Vagina (tissue), 2 donors: ENCODE measurements around the gene CBX7. TPM values are rescaled to one million over a fixed set of nuclear protein-coding genes. Genes with fewer than 3 reads are reported as not detected.
A peak's percentile ranks its signal among the peaks of the same experiment; 100 is the strongest.

ENCODE experiments used
- DNase-seq, 2 donors: peaks; one replicate each; pipeline ENCODE4 v3.0.0-alpha.2; 2017; ENCODE audit errors: extremely low spot score in 2 of 2
- H3K27ac ChIP-seq: fragments of 200-600 bp; sonication (generic); one replicate; pipeline ENCODE4 v1.5.1; 2019
- H3K27me3 ChIP-seq: fragments of 200-600 bp; sonication (generic); one replicate; pipeline ENCODE4 v1.5.1; 2019
- H3K36me3 ChIP-seq, 2 donors: fragments of 200-600 bp; sonication (generic); one replicate each; pipeline ENCODE4 v1.5.1; 2017 to 2019
- H3K4me1 ChIP-seq: fragments of 200-600 bp; sonication (generic); one replicate; pipeline ENCODE4 v1.5.1; 2019
- H3K4me3 ChIP-seq, 2 donors: fragments of 200-600 bp; sonication (generic); 1 replicate in 1 of 2; 2 replicates in 1 of 2; pipeline ENCODE4 v1.5.1; 2016 to 2019
- H3K9me3 ChIP-seq: fragments of 200-600 bp; sonication (generic); one replicate; pipeline ENCODE4 v1.5.1; 2019
- POLR2A ChIP-seq, 2 donors: fragments of 450-650 bp; IDR thresholded peaks; one replicate each; pipeline ENCODE4 v1.6.1; 2017; ENCODE audit warnings: antibody characterized with exemption in 2 of 2, mild to moderate bottlenecking in 2 of 2, moderate library complexity in 2 of 2
- POLR2AphosphoS5 ChIP-seq, 2 donors: sonication (generic); formaldehyde crosslinking; IDR thresholded peaks; one replicate each; pipeline ENCODE4 v1.9.0; 2017; ENCODE audit warnings: antibody characterized with exemption in 2 of 2, mild to moderate bottlenecking in 2 of 2, low read depth in 1 of 2; ENCODE audit not compliant: insufficient read depth in 1 of 2
- intact Hi-C: fragments of 100-400 bp; cut with DNase I; formaldehyde crosslinking; loops from one replicate; pipeline ENCODE4 v1.15.1; 2023
- total RNA-seq: library from RNA; depleted of rRNA; stranded (reverse); fragments of >200 nt; gene quantifications from one replicate; pipeline ENCODE4 v1.2.3, GENCODE V29; 2016
- TF ChIP-seq, protein P1 (sequence below), 3 experiments: fragments of 450-650 bp in 2 of 3; fragments of 200-600 bp in 1 of 3; sonication (generic) in 1 of 3; IDR thresholded peaks; one replicate each; pipeline ENCODE4 v1.5.1; 2017 to 2019; ENCODE audit warnings: antibody characterized with exemption in 3 of 3, mild to moderate bottlenecking in 2 of 3, moderate library complexity in 2 of 3

CBX7 gene
- total RNA-seq, 1 donor from 2014 or later = 98.0 TPM

GRCh38 chr22:39097098-39098020 lies 55.1 kb downstream of the CBX7 start, which contains the start of gene APOBEC3H:
APOBEC3H (plus strand) TSS chr22:39097244; CDS start chr22:39100279, 3,035 bp downstream.
- DNase-seq = no peak
- H3K27ac ChIP-seq = peak within 1 kb of the TSS; percentile 8
- H3K4me3 ChIP-seq = no peak within 1 kb of the TSS
- intact Hi-C loops = no loop called here
- H3K4me1 ChIP-seq = peaks cover 12% of the 10 kb centered on the region
- H3K9me3 ChIP-seq = no peaks in the 10 kb centered on the region
- H3K27me3 ChIP-seq = no peaks in the 10 kb centered on the region
- TF ChIP-seq POLR2A (IDR thresholded peaks at IDR 0.05) = no peak
- TF ChIP-seq POLR2AphosphoS5 (IDR thresholded peaks at IDR 0.05; ENCODE audit: insufficient read depth in 1 of 2, low read depth in 1 of 2) = no peak
- TF ChIP-seq, protein P1, sequence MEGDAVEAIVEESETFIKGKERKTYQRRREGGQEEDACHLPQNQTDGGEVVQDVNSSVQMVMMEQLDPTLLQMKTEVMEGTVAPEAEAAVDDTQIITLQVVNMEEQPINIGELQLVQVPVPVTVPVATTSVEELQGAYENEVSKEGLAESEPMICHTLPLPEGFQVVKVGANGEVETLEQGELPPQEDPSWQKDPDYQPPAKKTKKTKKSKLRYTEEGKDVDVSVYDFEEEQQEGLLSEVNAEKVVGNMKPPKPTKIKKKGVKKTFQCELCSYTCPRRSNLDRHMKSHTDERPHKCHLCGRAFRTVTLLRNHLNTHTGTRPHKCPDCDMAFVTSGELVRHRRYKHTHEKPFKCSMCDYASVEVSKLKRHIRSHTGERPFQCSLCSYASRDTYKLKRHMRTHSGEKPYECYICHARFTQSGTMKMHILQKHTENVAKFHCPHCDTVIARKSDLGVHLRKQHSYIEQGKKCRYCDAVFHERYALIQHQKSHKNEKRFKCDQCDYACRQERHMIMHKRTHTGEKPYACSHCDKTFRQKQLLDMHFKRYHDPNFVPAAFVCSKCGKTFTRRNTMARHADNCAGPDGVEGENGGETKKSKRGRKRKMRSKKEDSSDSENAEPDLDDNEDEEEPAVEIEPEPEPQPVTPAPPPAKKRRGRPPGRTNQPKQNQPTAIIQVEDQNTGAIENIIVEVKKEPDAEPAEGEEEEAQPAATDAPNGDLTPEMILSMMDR (IDR thresholded peaks at IDR 0.05) = no peak
- no peaks in the 10 kb centered on the region for H3K36me3 ChIP-seq

- Histone ChIP-seq H3K4me3 (no peak overlapping the region), H3K27me3 (no peaks in the 10 kb centered on the region), H3K9me3 (no peaks in the 10 kb centered on the region), H3K4me1 (peaks cover 12% of the 10 kb centered on the region), H3K36me3 (no peaks in the 10 kb centered on the region), H3K27ac (no peak overlapping the region)
- intact Hi-C loops = no loop called here
- TF ChIP-seq, protein P1 (IDR thresholded peaks at IDR 0.05) = no peak
- TF ChIP-seq POLR2A (IDR thresholded peaks at IDR 0.05) = no peak
- no peak for TF ChIP-seq POLR2AphosphoS5 (IDR thresholded peaks at IDR 0.05; ENCODE audit: insufficient read depth in 1 of 2, low read depth in 1 of 2)
- DNase-seq = no peak
Measured at GRCh38 chr22:39095971-39096370, 56.5 kb downstream of the CBX7 start.

DNA sequence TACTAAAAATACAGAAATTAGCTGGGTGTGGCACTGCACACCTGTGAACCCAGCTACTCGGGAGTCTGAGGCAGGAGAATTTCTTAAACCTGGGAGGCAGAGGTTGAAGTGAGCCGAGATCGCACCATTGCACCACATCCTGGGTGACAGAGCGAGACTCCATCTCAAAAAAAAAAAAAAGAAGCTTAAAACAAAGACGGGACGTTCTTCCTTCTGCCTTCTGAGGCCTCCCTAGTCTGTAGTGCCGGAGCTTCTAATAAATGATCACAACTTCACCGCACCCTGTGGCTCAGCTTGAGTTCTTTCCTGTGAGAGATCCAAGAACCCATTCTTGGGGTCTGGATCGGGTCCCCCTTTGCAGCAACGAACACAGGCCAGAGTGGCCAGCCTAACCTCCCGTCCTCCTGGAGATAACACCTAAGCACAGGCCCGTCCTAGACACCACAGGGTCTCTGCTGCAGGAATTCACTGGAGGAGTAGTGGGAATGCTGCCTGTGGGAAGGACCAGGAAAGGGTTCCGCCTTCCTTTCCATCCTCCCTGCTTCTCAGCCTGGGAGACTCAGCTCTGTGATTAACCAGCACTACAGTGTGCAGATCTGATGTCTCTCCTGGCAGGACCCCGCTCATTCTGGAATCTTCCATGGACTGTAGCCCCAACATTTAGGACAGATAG lies 57.6 kb downstream of the CBX7 start:
- no peak overlapping the region for H3K4me3 ChIP-seq
- H3K27ac ChIP-seq = no peak overlapping the region
- peaks cover 12% of the 10 kb centered on the region for H3K4me1 ChIP-seq
- intact Hi-C loops = no loop called here
- TF ChIP-seq POLR2A (IDR thresholded peaks at IDR 0.05) = no peak
- TF ChIP-seq, protein P1 (IDR thresholded peaks at IDR 0.05) = no peak
- TF ChIP-seq POLR2AphosphoS5 (IDR thresholded peaks at IDR 0.05; ENCODE audit: insufficient read depth in 1 of 2, low read depth in 1 of 2) = no peak
- no peak for DNase-seq
- H3K27me3 ChIP-seq = no peaks in the 10 kb centered on the region
- H3K36me3 ChIP-seq = no peaks in the 10 kb centered on the region
- H3K9me3 ChIP-seq = no peaks in the 10 kb centered on the region

DNA sequence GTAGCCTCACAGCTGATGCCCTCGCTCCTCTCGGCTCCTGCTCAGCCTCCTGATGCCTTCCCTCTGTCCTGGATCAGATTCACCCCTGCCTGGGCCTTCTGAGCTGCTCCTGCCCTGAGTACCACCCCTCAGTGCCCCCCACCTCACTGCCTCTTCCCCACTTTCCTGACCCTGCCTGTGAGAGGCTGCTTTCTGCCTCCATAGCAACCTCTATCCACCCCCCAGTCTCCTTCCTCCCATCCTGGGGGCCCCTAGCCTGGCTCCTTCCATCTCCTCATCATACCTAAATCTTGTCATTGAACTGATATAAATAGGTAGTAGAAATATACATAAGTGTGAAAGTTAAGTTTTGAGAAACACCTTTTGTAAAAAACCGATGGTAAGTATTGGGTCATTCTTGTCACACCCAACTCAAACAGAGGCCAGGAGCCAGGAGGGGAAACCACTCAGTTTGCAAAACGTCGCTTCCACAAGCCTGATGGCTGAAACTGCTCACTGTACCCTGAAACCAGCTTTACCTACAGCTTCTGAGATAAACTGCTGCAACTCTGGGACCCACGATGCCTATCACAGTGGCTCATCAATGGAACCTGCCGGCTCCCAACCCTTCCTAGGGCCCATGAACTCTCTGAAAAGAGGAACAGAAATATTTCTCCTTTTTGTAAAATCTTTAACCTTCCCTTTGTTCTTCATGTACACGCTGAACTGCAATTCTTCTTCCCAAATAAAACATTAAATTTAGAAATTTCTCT lies 60.2 kb downstream of the CBX7 start:
- no peak overlapping the region for H3K27ac ChIP-seq
- no peak overlapping the region for H3K4me3 ChIP-seq
- intact Hi-C loops = no loop called here
- no peak for TF ChIP-seq POLR2A (IDR thresholded peaks at IDR 0.05)
- TF ChIP-seq POLR2AphosphoS5 (IDR thresholded peaks at IDR 0.05; ENCODE audit: insufficient read depth in 1 of 2, low read depth in 1 of 2) = no peak
- TF ChIP-seq, protein P1 (IDR thresholded peaks at IDR 0.05) = no peak
- no peaks in the 10 kb centered on the region for H3K27me3 ChIP-seq
- no peak for DNase-seq
- peaks cover 10% of the 10 kb centered on the region for H3K4me1 ChIP-seq
- no peaks in the 10 kb centered on the region for H3K9me3 ChIP-seq
- no peaks in the 10 kb centered on the region for H3K36me3 ChIP-seq
